HG02938 (cell line): ENCODE data around the gene MLLT3.
"Not testable (repeated sequence)": the region's sequence is repeated elsewhere in the genome, so short reads cannot be mapped to it uniquely, and the experiment has no call there.

Experiments
- ATAC-seq: cut with Tn5 transposase; IDR thresholded peaks from one replicate; pipeline ENCODE4 v1.9.1; 2021; ENCODE audit warnings: mild to moderate bottlenecking, moderate library complexity; ENCODE audit not compliant: unreplicated experiment

The MLLT3 gene

DNA sequence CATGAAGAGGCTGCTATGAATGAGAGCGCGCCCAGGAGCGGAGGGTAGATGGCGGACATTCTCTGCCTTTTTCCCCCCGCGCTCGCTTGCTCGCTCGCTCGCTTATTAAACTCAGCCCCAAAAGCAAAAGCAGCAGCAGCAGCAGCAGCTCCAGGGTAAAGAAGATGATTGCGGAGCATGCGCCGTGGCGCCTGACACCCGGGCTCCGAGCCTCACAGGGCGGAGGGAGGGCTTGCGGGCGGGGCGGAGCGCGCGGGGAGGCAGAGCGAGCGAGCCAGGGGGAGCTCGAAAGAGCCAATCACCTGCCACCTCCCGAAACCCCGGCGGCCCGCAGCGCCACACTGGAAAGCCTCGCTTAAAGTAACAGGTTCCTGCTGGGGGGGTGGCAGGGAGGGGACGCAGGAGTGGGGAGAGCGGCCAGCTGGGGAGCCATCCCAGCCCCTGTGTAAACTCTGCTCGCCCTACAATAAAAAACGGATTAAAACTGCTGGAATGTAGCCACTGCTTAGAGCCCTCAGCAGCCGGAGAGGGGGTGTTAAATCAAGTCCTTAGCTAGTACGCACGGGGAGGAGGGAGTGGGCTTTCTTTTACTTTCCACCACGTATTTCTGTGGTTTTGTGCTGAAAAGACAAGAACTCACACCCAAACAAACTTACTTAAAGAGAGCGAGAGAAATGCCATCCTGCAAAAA, at the start of gene MLLT3:
Gene MLLT3 (minus strand): TSS at position 170 of the 691 bp plus-strand sequence.
- peak; percentile 73 for ATAC-seq

DNA sequence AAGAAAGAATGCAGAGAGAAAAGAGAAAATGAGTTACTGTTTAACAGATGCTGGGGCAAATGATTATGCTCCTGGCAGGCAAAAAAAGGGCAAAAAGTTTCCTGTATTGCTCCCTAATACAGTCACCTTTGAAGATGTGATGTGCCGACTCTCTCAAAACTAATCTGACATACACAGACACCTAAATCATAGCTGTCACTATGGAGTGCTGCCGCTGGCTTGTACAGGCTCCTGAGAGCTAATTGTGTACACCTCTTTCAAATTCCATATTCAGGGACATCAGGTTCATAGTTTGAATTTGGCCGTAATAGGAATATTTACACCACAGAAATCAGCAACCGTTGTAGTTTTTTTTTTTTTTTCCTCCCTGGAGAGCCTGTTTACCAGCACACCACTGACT, 49.3 kb upstream of the MLLT3 start:
- no peak for ATAC-seq

DNA sequence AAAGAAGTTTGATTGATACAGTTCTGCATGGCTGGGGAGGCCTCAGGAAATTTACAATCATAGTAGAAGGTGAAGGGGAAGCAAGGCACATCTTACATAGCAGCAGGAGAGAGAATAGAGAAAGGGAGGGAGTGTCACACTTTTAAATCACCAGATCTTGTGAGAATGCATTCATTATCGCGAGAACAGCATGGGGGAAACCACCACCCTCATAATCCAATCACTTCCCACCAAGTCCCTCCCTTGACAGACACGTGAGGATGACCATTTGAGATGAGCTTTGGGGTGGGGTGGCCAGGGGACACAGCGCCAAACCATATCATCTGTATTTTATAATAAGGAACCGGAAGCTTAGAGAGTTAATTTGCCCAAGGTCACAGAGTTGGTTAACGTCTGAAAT, 48.1 kb upstream of the MLLT3 start:
- ATAC-seq: no peak

DNA sequence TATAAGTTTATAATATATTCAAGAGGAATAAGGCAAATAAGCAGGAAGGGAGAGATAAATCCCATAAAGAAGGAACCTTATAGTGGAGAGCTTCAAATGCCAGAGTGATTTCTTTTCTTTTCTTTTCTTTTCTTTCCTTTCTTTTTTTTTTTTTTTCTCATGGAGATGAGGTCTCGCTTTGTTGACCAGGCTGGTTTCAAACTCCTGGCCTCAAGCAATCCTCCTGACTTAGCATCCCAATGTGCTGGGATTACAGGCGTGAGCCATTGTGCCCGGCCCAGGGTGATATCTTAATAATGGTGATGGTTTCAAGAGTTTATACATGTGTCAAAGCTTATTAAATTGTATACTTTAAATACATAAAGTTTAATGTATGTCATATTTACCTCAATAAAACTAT, 42.2 kb upstream of the MLLT3 start:
- no peak for ATAC-seq

DNA sequence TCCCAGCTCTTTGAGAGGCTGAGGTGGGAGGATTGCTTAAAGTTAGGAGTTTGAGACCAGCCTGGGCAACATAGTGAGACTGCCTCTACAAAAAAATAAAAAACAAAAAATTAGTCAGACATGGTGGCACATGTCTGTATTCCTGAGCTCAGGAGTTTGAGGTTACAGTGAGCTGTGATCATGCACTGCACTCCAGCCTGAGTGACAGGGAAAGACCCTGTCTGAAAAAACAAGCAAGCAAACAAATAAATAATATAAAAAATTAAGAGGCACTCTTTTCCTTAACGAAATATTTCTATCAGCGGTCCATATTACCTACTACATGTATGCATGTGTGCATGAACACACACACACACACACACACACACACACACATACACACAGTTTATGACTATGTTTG, 40.8 kb upstream of the MLLT3 start:
- ATAC-seq: no peak

DNA sequence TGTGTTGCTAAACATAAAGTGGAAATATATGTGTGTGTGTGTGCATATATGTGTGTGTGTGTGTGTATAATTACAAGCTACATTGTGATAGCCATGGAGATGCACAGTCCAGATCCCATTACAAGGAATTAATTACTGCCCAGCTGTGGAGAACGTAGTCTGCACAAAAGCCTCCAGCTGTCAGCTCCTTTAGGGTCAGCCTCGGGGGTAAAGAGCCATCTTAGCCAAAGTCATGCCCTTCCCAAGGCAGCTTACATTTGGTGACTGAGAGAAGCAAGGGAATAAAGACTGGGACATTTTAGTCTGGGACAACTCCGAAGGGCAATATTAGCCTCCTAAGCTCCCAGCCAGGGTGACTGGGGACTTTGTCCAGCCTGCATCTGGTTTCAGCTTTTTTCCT, 39.9 kb upstream of the MLLT3 start:
- no peak for ATAC-seq

DNA sequence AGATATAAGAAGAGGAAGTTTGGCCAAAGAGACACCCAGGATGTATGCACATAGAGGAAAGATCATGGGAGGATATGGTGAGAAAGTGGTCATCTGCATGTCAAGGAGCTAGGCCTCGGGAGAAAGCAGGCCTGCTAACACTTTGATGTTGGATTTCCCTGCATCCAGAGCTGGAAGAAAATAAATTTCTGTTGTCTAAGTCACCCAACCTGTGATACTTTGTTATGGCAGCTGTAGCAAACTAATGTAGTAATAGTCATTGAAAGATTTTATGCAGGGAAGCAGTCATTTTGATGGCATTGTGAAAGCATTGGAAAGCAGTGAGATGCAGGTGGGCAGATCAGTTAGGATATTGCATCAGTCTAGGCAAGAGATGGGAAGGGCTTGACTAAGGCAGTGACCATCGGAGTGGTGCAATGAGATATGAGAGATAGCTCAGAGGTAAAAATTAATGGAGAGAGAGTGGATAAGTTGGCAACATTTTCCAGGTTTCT, 37.2 kb upstream of the MLLT3 start:
- no peak for ATAC-seq

DNA sequence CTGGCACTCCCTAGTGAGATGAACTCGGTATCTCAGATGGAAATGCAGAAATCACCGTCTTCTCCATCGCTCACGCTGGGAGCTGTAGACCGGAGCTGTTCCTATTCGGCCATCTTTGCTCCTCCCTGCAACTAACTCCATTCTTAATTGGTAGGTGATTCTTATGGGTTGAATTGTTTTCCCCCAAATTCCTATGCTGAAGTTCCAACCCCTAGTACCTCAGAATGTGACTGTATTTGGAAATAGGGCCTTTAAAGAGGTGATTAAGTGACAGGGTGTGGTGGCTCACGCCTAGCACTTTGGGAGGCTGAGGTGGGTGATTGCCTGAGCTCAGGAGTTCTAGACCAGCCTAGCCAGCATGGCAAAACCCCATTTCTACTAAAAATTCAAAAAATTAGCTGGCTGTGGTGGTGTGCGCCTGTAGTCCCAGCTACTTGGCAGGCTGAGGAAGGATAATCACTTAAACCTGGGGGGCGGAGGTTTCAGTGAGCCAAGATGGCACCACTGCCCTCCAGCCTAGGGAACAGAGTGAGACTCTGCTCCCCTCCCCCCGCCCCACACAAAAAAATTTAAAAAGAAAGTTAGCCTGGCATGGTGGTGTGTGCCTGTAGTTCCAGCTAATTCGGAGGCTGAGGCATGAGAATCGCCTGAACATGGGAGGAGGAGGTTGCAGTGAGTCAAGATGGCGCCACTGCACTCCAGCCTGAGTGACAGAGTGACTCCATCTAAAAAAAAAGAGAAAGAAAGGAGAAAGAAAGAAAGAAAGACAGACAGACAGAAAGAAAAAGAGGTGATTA, 36.6 kb upstream of the MLLT3 start:
- no peak for ATAC-seq

DNA sequence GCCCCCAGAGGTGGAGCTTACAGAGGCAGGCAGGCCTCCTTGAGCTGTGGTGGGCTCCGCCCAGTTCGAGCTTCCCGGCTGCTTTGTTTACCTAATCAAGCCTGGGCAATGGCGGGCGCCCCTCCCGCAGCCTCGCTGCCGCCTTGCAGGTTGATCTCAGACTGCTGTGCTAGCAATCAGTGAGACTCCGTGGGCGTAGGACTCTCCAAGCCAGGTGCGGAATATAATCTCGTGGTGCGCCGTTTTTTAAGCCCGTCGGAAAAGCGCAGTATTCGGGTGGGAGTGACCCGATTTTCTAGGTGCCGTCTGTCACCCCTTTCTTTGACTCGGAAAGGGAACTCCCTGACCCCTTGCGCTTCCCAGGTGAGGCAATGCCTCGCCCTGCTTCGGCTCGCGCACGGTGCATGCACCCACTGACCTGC, 36.0 kb upstream of the MLLT3 start:
- ATAC-seq: not testable (repeated sequence)

DNA sequence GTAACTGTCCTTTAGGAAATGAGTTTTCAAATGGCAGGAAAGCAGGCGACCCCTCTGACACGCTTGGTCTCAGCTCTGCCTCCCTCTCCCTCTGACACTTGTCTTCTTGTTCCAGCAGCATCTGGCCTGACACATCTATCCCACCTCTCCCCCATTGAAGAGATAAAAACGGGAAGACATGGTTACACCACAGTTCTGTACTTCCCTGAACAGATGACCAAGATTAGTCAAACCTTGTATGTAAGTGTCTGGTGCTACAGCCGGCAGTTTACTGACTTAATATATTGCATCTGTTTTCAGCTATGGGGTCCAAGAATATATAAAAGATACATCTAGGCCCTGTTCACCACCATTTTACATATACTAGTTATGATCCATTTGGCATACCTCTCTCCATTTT, 29.6 kb upstream of the MLLT3 start:
- no peak for ATAC-seq

DNA sequence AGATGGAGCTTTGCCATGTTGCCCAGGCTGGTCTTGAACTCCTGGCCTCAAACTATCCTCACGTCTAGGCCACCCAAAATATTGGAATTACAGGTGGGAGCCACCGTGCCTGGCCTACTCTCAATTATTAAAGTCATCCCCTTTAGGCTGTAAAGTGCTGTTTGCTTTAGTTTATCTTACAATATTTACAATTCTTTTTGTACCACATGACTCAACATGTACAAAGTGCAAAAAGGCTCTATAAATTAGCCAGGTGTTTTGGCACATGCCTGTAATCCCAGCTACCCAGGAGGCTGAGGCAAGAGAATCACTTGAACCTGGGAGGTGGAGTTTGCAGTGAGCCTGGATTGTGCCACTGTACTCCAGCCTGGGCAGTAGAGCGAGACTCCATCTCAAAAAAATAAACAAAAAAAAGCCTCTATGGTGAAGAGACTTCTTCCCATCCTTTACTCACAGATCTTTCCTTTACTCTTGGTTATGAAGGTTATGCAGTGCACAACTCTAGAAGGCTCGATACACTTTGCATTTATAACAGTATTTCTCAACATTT, 28.5 kb upstream of the MLLT3 start:
- no peak for ATAC-seq

DNA sequence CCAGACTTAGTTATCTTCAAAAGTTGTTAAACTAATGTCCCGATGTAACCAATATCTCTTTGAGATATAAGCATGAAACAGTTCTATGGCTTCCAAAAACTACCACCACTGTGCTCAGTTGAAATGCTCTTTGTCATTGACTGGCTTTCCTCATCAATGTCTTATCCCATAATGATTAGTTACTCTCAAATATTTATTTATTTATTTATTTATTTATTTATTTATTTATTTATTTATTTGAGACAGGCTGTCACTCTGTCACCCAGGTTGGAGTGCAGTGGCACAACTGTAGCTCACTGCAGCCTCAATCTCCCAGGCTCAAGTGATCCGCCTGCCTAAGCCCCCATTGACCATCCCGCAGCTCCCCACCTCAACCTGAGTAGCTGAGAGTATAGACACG, 28.0 kb upstream of the MLLT3 start:
- ATAC-seq: no peak

DNA sequence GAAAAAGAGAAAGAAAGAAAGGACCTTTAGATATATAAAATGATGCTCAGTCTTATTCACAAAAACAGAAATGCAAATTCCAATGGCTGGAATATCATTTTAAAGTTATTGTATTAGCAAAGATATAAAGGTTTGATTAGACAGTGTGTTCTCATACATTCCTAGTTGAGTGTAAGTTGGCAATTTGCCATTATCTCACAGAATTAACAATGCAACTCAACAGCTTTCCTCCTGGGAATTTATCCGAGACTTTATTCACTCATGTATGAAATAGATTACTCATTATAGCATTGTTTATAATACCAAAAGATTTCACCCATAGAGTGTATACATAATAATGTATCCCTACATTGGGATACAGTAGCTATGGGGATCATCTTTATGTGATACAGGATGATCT, 27.1 kb upstream of the MLLT3 start:
- no peak for ATAC-seq

DNA sequence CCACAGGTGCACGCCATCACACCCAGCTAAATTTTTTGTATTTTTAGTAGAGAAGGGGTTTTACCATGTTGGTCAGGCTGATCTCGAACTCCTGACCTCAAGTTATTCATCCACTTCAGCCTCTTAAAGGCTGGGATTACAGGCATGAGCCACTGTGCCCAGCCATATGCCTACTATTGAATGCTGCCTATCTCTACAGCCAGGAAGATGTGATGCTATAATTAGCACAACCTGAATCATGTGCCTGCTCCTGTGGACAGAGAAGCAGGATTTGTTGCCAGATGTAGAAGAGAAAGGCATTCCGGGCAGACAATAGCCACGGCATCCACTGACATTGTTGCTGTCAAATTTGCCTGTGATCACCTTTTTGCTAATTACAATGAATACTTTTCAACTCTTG, 24.4 kb upstream of the MLLT3 start:
- no peak for ATAC-seq

DNA sequence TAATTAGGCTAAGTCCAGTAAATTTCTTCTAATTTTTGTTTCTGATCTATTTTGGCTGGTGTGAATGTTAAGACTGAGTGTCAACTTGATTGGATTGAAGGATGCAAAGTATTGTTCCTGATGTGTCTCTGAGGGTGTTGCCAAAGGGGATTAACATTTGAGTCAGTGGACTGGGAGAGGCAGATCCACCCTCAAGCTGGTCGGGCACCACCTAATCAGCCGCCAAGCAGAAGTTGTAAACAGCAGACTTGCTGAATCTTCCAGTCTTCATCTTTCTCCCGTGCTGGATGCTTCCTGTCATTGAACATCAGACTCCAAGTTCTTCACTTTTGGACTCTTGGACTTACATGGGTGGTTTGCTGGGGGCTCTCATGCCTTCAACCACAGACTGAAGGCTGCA, 21.4 kb upstream of the MLLT3 start:
- no peak for ATAC-seq

DNA sequence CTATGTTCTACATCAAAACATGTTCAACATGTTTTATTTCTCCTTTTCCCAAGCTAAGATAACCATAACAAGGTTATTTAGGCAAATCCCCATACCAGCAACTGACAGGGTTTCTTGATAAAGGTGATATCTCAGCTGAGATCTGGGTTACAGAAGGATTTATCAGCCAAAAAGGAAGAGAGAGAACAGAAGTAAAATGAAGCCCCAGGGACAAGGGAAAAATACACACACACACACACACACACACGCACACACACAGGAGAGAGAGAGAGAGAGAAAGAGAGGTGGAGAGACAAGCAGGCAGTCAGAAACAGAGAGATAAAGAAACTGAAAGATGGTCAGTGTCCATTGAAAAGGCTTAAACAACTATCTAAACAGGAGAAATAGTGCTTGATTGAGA, 19.7 kb upstream of the MLLT3 start:
- ATAC-seq: no peak

DNA sequence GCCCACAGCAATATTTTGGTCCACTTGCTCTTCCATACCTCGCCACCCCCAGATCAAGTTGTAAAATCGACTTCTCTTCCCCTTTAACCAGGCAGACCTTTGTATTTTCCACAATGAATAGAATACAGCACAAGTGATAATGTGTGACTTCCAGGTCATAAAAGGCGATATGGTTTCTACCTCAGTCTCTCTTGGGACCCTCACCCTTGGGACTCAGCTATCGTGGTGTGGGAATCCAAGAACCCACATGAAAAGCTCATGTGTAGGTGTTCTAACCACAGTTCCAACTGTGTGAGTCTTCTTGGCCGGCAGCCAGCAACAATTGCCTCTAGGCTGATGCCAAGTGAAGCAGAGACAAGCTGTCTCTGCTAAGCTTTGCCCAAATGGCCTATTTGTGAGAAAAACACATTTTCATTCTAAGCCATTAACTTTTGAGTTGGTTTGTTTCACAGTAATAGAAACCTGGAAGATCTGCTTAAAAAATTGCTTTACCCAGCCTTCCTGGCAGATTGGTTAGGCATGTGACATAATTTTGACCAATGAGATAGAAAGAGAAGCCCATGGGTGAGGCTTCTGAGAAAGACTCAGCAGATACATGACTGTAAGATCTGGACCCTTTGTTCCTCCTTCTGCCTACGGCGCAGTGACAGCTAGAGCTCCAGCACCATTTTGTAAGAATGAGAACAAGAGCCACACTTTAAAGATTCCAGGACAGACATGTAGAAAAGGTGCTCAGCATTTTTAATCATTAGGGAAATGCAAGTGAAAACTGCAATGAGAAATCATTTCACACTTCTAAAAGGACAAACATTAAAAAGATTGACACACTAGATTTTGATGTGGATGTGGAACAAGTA, 18.3 kb upstream of the MLLT3 start:
- peak; percentile 91 for ATAC-seq

DNA sequence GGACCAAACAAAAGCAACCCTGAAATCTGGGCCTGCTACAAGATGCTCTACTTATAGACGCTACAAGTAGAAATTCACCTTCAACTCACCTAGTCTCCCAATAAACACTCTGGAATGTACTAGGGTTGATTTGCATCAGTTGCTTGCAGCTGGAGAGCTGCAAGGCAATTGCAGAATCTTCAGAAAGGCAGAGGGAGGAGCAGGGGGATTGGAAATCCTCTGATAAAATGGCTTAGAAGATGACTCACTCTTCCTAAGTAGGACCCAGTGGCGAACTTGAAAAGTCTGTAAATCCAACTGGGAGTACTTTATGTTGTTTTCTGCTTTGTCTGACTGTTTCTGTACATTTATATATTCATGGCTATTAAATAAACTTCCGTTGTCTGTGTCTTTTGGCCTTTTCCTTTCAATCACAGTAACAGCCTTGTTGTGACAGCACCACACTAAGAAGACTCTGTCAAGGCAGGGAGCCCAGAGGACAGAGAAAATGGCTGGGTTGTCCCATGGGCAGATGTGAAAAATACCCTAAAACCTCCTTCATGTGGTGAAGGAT, 14.7 kb upstream of the MLLT3 start:
- no peak for ATAC-seq

DNA sequence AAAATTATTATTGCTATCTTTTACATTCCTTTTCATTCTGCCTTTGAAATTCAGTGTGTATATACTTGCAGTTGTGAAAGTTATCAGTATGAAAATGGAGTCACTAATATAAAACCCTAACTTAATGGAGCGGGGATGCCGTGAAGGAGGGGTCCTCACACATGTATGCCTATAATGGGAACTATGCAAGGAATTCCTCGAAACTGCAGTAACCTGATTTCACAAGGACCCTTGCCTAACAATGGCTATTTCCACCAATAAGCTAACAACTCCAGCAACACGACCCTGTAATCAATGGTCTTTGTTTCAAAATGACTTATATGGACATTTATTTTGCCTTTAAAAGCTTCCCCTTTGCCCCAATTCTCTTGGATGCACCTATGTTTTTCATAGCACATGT, 12.6 kb upstream of the MLLT3 start:
- no peak for ATAC-seq

DNA sequence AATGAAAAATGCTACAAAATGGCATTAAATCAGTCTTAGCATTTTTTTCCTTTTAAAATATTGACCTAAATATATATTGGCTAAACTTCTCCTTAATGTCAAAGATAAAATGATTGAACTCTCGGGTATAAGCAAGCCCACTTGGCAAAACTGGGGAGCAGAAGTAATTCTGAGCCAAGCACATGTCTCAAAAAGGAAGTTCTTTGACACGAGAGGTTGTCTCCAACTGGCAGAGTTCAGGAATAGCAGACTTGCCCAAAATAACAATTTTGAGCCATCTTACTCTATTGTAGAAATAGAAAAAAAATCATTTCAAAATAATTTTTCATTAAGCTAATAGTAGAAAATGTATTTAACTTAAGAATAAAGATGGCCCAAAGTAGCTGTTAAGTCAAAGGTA, 10.4 kb upstream of the MLLT3 start:
- no peak for ATAC-seq
